ENCODE measurements around the gene SELENOI.

- TF ChIP-seq, protein P1, sequence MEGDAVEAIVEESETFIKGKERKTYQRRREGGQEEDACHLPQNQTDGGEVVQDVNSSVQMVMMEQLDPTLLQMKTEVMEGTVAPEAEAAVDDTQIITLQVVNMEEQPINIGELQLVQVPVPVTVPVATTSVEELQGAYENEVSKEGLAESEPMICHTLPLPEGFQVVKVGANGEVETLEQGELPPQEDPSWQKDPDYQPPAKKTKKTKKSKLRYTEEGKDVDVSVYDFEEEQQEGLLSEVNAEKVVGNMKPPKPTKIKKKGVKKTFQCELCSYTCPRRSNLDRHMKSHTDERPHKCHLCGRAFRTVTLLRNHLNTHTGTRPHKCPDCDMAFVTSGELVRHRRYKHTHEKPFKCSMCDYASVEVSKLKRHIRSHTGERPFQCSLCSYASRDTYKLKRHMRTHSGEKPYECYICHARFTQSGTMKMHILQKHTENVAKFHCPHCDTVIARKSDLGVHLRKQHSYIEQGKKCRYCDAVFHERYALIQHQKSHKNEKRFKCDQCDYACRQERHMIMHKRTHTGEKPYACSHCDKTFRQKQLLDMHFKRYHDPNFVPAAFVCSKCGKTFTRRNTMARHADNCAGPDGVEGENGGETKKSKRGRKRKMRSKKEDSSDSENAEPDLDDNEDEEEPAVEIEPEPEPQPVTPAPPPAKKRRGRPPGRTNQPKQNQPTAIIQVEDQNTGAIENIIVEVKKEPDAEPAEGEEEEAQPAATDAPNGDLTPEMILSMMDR (IDR thresholded peaks at IDR 0.05; ENCODE audit: low read length) = no peak
- TF ChIP-seq EZH2 (optimal IDR thresholded peaks at IDR 0.05; ENCODE audit: low read depth, low read length) = no peak
These were observed 31.7 kb upstream of the SELENOI start for GRCh38 chr2:26314243-26314642.

Data from MM.1S (cell line).